Neural cell (in vitro differentiated cells): Measurements from ENCODE around the gene LRRC71. TPM values are rescaled to one million over a fixed set of nuclear protein-coding genes. Genes with fewer than 3 reads are reported as not detected.

Experiments
- H2AFZ ChIP-seq: fragments of 200-600, 300-800 bp; sonication (generic), shearing (Covaris generic); 2 replicates; pipeline ENCODE4 v1.6.0; 2014; ENCODE audit warnings: low read depth, mild to moderate bottlenecking, antibody characterized with exemption, low read length, moderate library complexity
- H3F3A ChIP-seq: fragments of 200-600 bp; shearing (Covaris generic); 2 replicates; pipeline ENCODE4 v1.6.1; 2016; ENCODE audit warnings: mild to moderate bottlenecking, moderate library complexity, mixed read lengths, antibody characterized with exemption, low read length; ENCODE audit not compliant: insufficient read depth, poor library complexity, severe bottlenecking
- H3K27ac ChIP-seq: fragments of 200-600, 300-800 bp; sonication (generic), shearing (Covaris generic); 2 replicates; pipeline ENCODE4 v1.5.1; 2014; ENCODE audit warnings: mild to moderate bottlenecking, low read length, moderate library complexity
- H3K27me3 ChIP-seq: fragments of 300-800, 200-600 bp; sonication (generic), shearing (Covaris generic); 2 replicates; pipeline ENCODE4 v1.6.0; 2014; ENCODE audit warnings: mild to moderate bottlenecking, low read depth, low read length, moderate library complexity; ENCODE audit not compliant: insufficient read depth
- H3K36me3 ChIP-seq: fragments of 300-800, 200-600 bp; sonication (generic), shearing (Covaris generic); 2 replicates; pipeline ENCODE4 v1.5.1; 2014; ENCODE audit warnings: mild to moderate bottlenecking, antibody characterized with exemption, low read length, moderate library complexity; ENCODE audit not compliant: insufficient read depth
- H3K4me2 ChIP-seq: fragments of 300-800, 200-600 bp; sonication (generic), shearing (Covaris generic); 2 replicates; pipeline ENCODE4 v1.6.0; 2014; ENCODE audit warnings: mild to moderate bottlenecking, low read length
- H3K4me3 ChIP-seq: fragments of 300-800, 200-600 bp; sonication (generic), shearing (Covaris generic); 2 replicates; pipeline ENCODE4 v1.5.1; 2014; ENCODE audit warnings: mild to moderate bottlenecking, low read length, moderate library complexity
- H3K79me2 ChIP-seq: fragments of 200-600 bp; shearing (Covaris generic); replicated peaks from 2 replicates; pipeline ENCODE4 v1.6.0; 2014; ENCODE audit warnings: mild to moderate bottlenecking, low read length, moderate library complexity; ENCODE audit not compliant: insufficient read depth
- H3K9ac ChIP-seq: fragments of 300-800, 200-600 bp; sonication (generic), shearing (Covaris generic); 2 replicates; pipeline ENCODE4 v1.6.1; 2016; ENCODE audit warnings: mild to moderate bottlenecking, low read length, mixed read lengths
- H3K9me2 ChIP-seq: fragments of 200-600 bp; shearing (Covaris generic); 2 replicates; pipeline ENCODE4 v1.6.1; 2016; ENCODE audit warnings: mild to moderate bottlenecking, low read length, mixed read lengths; ENCODE audit not compliant: insufficient read depth
- H3K9me3 ChIP-seq: fragments of 200-600, 300-800 bp; sonication (generic), shearing (Covaris generic); 2 replicates; pipeline ENCODE4 v1.6.1; 2016; ENCODE audit warnings: mild to moderate bottlenecking, mixed run types, low read length, moderate library complexity, mixed read lengths
- H4K20me1 ChIP-seq: fragments of 200-600 bp; shearing (Covaris generic); 2 replicates; pipeline ENCODE4 v1.6.1; 2016; ENCODE audit warnings: mild to moderate bottlenecking, mixed run types; ENCODE audit not compliant: insufficient read depth
- EP300 ChIP-seq: fragments of 450-650 bp; conservative IDR thresholded peaks from 2 replicates; pipeline ENCODE4 v1.6.1; 2014; ENCODE audit warnings: antibody characterized with exemption, mild to moderate bottlenecking, moderate library complexity; ENCODE audit not compliant: poor library complexity, severe bottlenecking
- EZH2 ChIP-seq: fragments of 200-600, 300-800 bp; shearing (Covaris generic), sonication (generic); IDR thresholded peaks from 2 replicates; pipeline ENCODE4 v1.6.1; 2014; ENCODE audit warnings: antibody characterized with exemption, low read length, borderline replicate concordance, mild to moderate bottlenecking; ENCODE audit not compliant: insufficient read depth, poor library complexity, severe bottlenecking
- MXI1 ChIP-seq: fragments of 450-650 bp; conservative IDR thresholded peaks from 2 replicates; pipeline ENCODE4 v1.6.1; 2014; ENCODE audit warnings: antibody characterized with exemption, mild to moderate bottlenecking; ENCODE audit not compliant: poor library complexity, severe bottlenecking
- POLR2AphosphoS5 ChIP-seq: IDR thresholded peaks from 2 replicates; pipeline ENCODE4 v1.6.1; 2012
- RAD21 ChIP-seq: fragments of 450-650 bp; conservative IDR thresholded peaks from 2 replicates; pipeline ENCODE4 v1.6.1; 2014; ENCODE audit warnings: antibody characterized with exemption, mild to moderate bottlenecking, moderate library complexity
- SMC3 ChIP-seq: fragments of 450-650 bp; conservative IDR thresholded peaks from 2 replicates; pipeline ENCODE4 v1.6.1; 2014; ENCODE audit warnings: antibody characterized with exemption, mild to moderate bottlenecking, moderate library complexity; ENCODE audit not compliant: poor library complexity
- TAF1 ChIP-seq: IDR thresholded peaks from 2 replicates; pipeline ENCODE4 v1.6.1; 2012; ENCODE audit warnings: low read depth
- polyA plus RNA-seq: library from polyadenylated mRNA; depleted of rRNA; stranded (reverse); fragments of >200 nt; gene quantifications from 2 replicates; pipeline ENCODE4 v1.2.3, GENCODE V29; 2014
- TF ChIP-seq, protein P1 (sequence below): IDR thresholded peaks from 2 replicates; pipeline ENCODE4 v1.6.1; 2012; ENCODE audit warnings: borderline replicate concordance
- TF ChIP-seq, protein P2 (sequence below): fragments of 450-650 bp; IDR thresholded peaks from 2 replicates; pipeline ENCODE4 v1.5.1; 2014; ENCODE audit warnings: antibody characterized with exemption, mild to moderate bottlenecking, moderate library complexity; ENCODE audit not compliant: poor library complexity, severe bottlenecking

The LRRC71 gene
- polyA plus RNA-seq, 1 donor from 2014 or later, result not detected

DNA sequence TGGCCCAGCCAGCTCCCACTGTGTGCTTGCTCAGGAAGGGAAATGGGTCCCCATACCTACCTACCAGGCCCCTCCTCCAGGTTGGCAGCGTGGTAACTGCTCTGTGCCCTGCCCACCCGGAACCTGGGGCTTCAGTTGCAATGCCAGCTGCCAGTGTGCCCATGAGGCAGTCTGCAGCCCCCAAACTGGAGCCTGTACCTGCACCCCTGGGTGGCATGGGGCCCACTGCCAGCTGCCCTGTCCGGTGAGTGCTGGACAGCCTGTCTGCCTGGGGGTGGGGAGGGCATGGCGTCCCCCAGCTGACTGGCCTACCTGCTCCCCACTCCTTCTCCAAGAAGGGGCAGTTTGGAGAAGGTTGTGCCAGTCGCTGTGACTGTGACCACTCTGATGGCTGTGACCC lies 10.8 kb upstream of the LRRC71 start:
- Histone ChIP-seq H2AFZ (no peak overlapping the region), H3K79me2 (no peaks in the 10 kb centered on the region), H4K20me1 (no peaks in the 10 kb centered on the region), H3K9ac (no peak overlapping the region), H3K36me3 (no peaks in the 10 kb centered on the region), H3K9me2 (no peaks in the 10 kb centered on the region), H3K27ac (no peak overlapping the region), H3K9me3 (no peaks in the 10 kb centered on the region), H3K27me3 (no peaks in the 10 kb centered on the region), H3K4me2 (no peak overlapping the region), H3F3A (no peaks in the 10 kb centered on the region), H3K4me3 (no peak overlapping the region)
- no peak for TF ChIP-seq EP300
- TF ChIP-seq RAD21, result no peak
- TF ChIP-seq SMC3, result no peak
- TF ChIP-seq TAF1, result no peak
- TF ChIP-seq EZH2, result no peak
- TF ChIP-seq MXI1, result no peak
- TF ChIP-seq, protein P1, sequence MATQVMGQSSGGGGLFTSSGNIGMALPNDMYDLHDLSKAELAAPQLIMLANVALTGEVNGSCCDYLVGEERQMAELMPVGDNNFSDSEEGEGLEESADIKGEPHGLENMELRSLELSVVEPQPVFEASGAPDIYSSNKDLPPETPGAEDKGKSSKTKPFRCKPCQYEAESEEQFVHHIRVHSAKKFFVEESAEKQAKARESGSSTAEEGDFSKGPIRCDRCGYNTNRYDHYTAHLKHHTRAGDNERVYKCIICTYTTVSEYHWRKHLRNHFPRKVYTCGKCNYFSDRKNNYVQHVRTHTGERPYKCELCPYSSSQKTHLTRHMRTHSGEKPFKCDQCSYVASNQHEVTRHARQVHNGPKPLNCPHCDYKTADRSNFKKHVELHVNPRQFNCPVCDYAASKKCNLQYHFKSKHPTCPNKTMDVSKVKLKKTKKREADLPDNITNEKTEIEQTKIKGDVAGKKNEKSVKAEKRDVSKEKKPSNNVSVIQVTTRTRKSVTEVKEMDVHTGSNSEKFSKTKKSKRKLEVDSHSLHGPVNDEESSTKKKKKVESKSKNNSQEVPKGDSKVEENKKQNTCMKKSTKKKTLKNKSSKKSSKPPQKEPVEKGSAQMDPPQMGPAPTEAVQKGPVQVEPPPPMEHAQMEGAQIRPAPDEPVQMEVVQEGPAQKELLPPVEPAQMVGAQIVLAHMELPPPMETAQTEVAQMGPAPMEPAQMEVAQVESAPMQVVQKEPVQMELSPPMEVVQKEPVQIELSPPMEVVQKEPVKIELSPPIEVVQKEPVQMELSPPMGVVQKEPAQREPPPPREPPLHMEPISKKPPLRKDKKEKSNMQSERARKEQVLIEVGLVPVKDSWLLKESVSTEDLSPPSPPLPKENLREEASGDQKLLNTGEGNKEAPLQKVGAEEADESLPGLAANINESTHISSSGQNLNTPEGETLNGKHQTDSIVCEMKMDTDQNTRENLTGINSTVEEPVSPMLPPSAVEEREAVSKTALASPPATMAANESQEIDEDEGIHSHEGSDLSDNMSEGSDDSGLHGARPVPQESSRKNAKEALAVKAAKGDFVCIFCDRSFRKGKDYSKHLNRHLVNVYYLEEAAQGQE, result no peak
- TF ChIP-seq POLR2AphosphoS5, result no peak
- TF ChIP-seq, protein P2, sequence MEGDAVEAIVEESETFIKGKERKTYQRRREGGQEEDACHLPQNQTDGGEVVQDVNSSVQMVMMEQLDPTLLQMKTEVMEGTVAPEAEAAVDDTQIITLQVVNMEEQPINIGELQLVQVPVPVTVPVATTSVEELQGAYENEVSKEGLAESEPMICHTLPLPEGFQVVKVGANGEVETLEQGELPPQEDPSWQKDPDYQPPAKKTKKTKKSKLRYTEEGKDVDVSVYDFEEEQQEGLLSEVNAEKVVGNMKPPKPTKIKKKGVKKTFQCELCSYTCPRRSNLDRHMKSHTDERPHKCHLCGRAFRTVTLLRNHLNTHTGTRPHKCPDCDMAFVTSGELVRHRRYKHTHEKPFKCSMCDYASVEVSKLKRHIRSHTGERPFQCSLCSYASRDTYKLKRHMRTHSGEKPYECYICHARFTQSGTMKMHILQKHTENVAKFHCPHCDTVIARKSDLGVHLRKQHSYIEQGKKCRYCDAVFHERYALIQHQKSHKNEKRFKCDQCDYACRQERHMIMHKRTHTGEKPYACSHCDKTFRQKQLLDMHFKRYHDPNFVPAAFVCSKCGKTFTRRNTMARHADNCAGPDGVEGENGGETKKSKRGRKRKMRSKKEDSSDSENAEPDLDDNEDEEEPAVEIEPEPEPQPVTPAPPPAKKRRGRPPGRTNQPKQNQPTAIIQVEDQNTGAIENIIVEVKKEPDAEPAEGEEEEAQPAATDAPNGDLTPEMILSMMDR, result no peak

DNA sequence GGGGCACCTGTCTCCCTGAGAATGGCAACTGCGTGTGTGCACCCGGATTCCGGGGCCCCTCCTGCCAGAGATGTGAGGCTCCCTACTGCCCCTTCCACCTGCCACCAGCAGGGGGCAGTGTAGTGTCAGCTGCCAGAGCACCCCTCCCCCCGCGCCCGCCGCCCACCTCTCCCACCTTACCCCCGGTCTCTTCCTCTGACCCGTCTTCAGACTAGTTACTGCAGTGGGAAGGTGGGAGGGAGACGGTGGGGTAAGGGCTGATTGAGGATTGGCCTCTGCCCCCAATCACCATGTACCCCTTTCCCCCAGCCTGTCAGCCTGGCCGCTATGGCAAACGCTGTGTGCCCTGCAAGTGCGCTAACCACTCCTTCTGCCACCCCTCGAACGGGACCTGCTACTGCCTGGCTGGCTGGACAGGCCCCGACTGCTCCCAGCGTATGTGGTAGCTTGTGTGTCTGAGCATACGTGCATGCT lies 10.1 kb upstream of the LRRC71 start:
- Histone ChIP-seq H4K20me1 (no peaks in the 10 kb centered on the region), H3K4me3 (no peak overlapping the region), H3K27me3 (no peaks in the 10 kb centered on the region), H3K27ac (no peak overlapping the region), H3K36me3 (no peaks in the 10 kb centered on the region), H3F3A (no peaks in the 10 kb centered on the region), H2AFZ (no peak overlapping the region), H3K9ac (no peak overlapping the region), H3K9me2 (no peaks in the 10 kb centered on the region), H3K79me2 (no peaks in the 10 kb centered on the region), H3K4me2 (no peak overlapping the region), H3K9me3 (no peaks in the 10 kb centered on the region)
- TF ChIP-seq, protein P2, result no peak
- TF ChIP-seq RAD21 (no peak), EP300 (no peak), POLR2AphosphoS5 (no peak), MXI1 (no peak), SMC3 (no peak), TAF1 (no peak), EZH2 (no peak)
- TF ChIP-seq, protein P1, result no peak
